ENCODE measurements around the gene WDR70.
"Not testable (repeated sequence)": the region's sequence is repeated elsewhere in the genome, so short reads cannot be mapped to it uniquely, and the experiment has no call there.

Gene WDR70

DNA sequence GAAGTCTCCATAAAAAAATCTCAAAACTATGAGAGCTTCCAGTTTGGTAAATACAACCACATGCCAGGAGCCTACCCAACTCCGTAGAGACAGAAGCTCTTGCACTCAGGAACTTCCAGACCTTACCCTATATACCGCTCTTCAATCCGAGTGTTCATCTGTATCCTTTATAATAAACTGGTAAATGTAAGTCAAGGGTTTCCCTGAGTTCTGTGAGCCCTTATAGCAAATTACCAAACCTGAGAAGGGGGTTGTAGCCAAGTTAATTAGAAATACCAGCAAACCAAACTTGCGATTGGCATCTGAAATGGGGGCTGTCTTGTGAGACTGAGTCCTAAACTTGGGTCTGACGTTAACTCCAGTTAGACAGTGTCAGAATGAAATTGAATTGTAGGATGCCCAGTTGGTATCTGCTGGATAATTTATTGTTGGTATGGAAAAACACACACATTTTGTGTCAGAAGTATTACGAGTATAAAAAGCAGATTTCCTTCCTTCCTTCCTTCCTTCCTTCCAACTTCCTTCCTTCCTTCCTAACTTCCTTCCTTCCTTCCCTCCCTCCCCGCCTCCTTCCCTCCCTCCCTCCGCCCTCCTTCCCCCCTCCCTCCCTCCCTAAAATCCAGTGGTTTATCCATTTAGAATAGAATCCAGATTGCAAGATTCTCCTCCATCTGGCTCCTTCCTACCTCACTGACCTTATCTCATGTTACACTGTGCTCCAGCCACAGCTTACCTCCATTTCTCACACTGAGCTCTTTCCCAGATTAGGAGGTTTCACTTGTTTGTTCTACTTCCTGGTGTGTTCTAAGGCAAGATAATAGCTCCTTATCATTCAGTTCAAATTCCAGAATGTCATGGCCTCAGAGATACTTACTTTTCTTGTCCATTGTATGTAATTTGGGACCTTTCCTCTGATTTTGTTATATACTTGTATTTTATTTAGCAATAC is 196.7 kb downstream of the WDR70 start:
- H2BK5ac ChIP-seq (ENCODE audit: low read length) = no peak overlapping the region
- no peaks in the 10 kb centered on the region for H3K36me3 ChIP-seq (ENCODE audit: control insufficient read depth, insufficient read depth, low read length)
- H3K4me2 ChIP-seq (ENCODE audit: low read length) = no peak overlapping the region
- H3K9ac ChIP-seq (ENCODE audit: low read length) = no peak overlapping the region
- H3K4ac ChIP-seq (ENCODE audit: low read depth, low read length) = no peak overlapping the region
- H4K8ac ChIP-seq (ENCODE audit: low read depth, low read length) = no peak overlapping the region
- no peaks in the 10 kb centered on the region for H3K79me2 ChIP-seq (ENCODE audit: control insufficient read depth, insufficient read depth, low read length)
- H3K27me3 ChIP-seq (ENCODE audit: insufficient read depth, low read length, poor library complexity) = no peaks in the 10 kb centered on the region
- H3K79me1 ChIP-seq (ENCODE audit: low read length) = no peaks in the 10 kb centered on the region
- 100% methylated on average over 2 of the region's 8 CpGs for WGBS (ENCODE audit: extremely low coverage, insufficient coverage, low lambda C conversion rate)
- no peak overlapping the region for H2BK15ac ChIP-seq (replicated peaks; ENCODE audit: low read depth)
- H3K4me3 ChIP-seq (ENCODE audit: low read length) = no peak overlapping the region
- peaks cover 5% of the 10 kb centered on the region for H3K4me1 ChIP-seq (ENCODE audit: control insufficient read depth, low read depth, low read length)
- H3K18ac ChIP-seq (ENCODE audit: low read length) = peak overlapping the region; percentile 60
- H2AK5ac ChIP-seq (ENCODE audit: low read length) = no peak overlapping the region
- no peak overlapping the region for H4K5ac ChIP-seq (ENCODE audit: low read length)
- peak; percentile 95 for DNase-seq
- H3K23ac ChIP-seq (ENCODE audit: low read length) = no peak overlapping the region
- H3K56ac ChIP-seq (ENCODE audit: low read length) = no peak overlapping the region
- no peak overlapping the region for H2BK120ac ChIP-seq (ENCODE audit: low read depth, low read length)
- no peak overlapping the region for H3K27ac ChIP-seq (ENCODE audit: low read depth, low read length)

DNA sequence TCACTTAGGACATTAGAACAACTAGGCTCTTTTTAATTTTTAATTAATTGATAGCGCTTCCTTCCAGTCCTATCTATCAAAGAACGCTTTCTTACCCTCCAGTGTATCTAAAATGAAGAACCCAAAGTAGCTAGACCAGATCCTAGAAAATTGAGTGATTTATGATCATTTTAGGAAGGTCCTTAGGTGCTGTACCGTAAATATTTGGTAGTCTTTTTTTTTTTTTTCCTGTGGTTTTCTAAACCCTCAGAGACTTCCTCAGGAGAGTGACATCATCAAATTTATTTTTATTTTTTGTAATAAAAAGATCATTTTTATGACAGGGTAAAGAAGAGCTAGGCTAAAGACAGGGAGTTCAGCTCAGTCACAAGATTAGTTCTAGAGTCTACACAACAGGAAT is 197.4 kb downstream of the WDR70 start:
- H3K23ac ChIP-seq (ENCODE audit: low read length) = no peak overlapping the region
- H3K4me3 ChIP-seq (ENCODE audit: low read length) = no peak overlapping the region
- H3K36me3 ChIP-seq (ENCODE audit: control insufficient read depth, insufficient read depth, low read length) = no peaks in the 10 kb centered on the region
- H2BK15ac ChIP-seq (replicated peaks; ENCODE audit: low read depth) = no peak overlapping the region
- peaks cover 5% of the 10 kb centered on the region for H3K4me1 ChIP-seq (ENCODE audit: control insufficient read depth, low read depth, low read length)
- H3K9ac ChIP-seq (ENCODE audit: low read length) = no peak overlapping the region
- no peak overlapping the region for H3K4ac ChIP-seq (ENCODE audit: low read depth, low read length)
- H3K18ac ChIP-seq (ENCODE audit: low read length) = no peak overlapping the region
- H3K56ac ChIP-seq (ENCODE audit: low read length) = no peak overlapping the region
- no peaks in the 10 kb centered on the region for H3K27me3 ChIP-seq (ENCODE audit: insufficient read depth, low read length, poor library complexity)
- no peaks in the 10 kb centered on the region for H3K79me1 ChIP-seq (ENCODE audit: low read length)
- H3K79me2 ChIP-seq (ENCODE audit: control insufficient read depth, insufficient read depth, low read length) = no peaks in the 10 kb centered on the region
- H2BK5ac ChIP-seq (ENCODE audit: low read length) = no peak overlapping the region
- WGBS (ENCODE audit: extremely low coverage, insufficient coverage, low lambda C conversion rate) = no CpG with 5 or more reads among the region's 3 CpGs
- H4K5ac ChIP-seq (ENCODE audit: low read length) = no peak overlapping the region
- no peak overlapping the region for H2AK5ac ChIP-seq (ENCODE audit: low read length)
- DNase-seq = no peak
- no peak overlapping the region for H2BK120ac ChIP-seq (ENCODE audit: low read depth, low read length)
- H3K27ac ChIP-seq (ENCODE audit: low read depth, low read length) = no peak overlapping the region
- H3K4me2 ChIP-seq (ENCODE audit: low read length) = no peak overlapping the region
- H4K8ac ChIP-seq (ENCODE audit: low read depth, low read length) = no peak overlapping the region

DNA sequence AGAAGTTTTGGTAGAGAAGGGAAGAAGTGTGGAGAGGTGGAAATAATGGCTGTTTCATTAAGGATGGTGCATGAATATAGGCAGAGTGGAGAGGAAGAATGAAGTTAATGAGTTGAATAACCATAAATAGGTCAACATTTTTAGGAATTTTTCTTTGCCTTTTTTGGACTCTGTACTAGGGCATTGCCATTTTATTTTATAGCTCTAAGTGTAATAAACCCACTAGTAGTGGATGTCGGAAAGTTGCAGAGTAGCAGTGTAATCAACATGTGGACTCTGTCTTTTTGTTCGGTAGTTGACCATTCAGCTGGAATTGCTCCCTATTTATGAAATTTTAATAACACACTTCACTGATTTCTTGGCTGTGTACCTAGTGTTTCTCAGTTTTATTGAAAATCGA is 199.1 kb downstream of the WDR70 start:
- no peak overlapping the region for H3K56ac ChIP-seq (ENCODE audit: low read length)
- H2BK15ac ChIP-seq (replicated peaks; ENCODE audit: low read depth) = no peak overlapping the region
- H2AK5ac ChIP-seq (ENCODE audit: low read length) = no peak overlapping the region
- H3K4me3 ChIP-seq (ENCODE audit: low read length) = no peak overlapping the region
- no peak overlapping the region for H3K9ac ChIP-seq (ENCODE audit: low read length)
- no peaks in the 10 kb centered on the region for H3K36me3 ChIP-seq (ENCODE audit: control insufficient read depth, insufficient read depth, low read length)
- no peaks in the 10 kb centered on the region for H3K79me1 ChIP-seq (ENCODE audit: low read length)
- no peak overlapping the region for H3K23ac ChIP-seq (ENCODE audit: low read length)
- WGBS (ENCODE audit: extremely low coverage, insufficient coverage, low lambda C conversion rate) = no CpG with 5 or more reads among the region's 3 CpGs
- H4K5ac ChIP-seq (ENCODE audit: low read length) = no peak overlapping the region
- H3K4ac ChIP-seq (ENCODE audit: low read depth, low read length) = no peak overlapping the region
- H3K27me3 ChIP-seq (ENCODE audit: insufficient read depth, low read length, poor library complexity) = no peaks in the 10 kb centered on the region
- no peaks in the 10 kb centered on the region for H3K79me2 ChIP-seq (ENCODE audit: control insufficient read depth, insufficient read depth, low read length)
- H2BK120ac ChIP-seq (ENCODE audit: low read depth, low read length) = no peak overlapping the region
- no peak overlapping the region for H3K27ac ChIP-seq (ENCODE audit: low read depth, low read length)
- no peak overlapping the region for H2BK5ac ChIP-seq (ENCODE audit: low read length)
- H3K18ac ChIP-seq (ENCODE audit: low read length) = no peak overlapping the region
- H3K4me2 ChIP-seq (ENCODE audit: low read length) = no peak overlapping the region
- no peak overlapping the region for H4K8ac ChIP-seq (ENCODE audit: low read depth, low read length)
- no peak for DNase-seq
- H3K4me1 ChIP-seq (ENCODE audit: control insufficient read depth, low read depth, low read length) = peaks cover 5% of the 10 kb centered on the region

DNA sequence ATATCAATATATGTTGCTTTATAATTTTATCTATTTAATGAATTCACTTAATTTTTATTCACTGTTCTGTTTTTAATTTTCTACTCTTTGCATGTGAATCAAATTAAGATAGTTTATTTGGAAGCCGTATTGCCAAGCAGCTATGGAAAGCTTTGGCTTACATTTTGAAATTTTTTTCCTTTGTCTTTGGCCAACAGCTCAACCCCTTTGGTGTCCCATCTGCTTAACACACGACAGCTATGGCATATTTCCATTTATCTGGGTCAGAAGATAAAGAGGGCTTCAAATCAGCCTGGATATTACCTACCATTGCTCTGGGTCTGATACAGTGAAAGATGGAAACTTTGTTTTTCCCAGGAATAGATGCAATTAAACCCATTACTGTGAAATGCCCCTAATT is 201.0 kb downstream of the WDR70 start:
- Histone ChIP-seq H3K79me1 (ENCODE audit: low read length) (no peaks in the 10 kb centered on the region), H3K18ac (ENCODE audit: low read length) (no peak overlapping the region), H3K4me1 (ENCODE audit: control insufficient read depth, low read depth, low read length) (peaks cover 5% of the 10 kb centered on the region), H3K9ac (ENCODE audit: low read length) (no peak overlapping the region), H3K79me2 (ENCODE audit: control insufficient read depth, insufficient read depth, low read length) (no peaks in the 10 kb centered on the region), H2BK5ac (ENCODE audit: low read length) (no peak overlapping the region), H3K4me2 (ENCODE audit: low read length) (no peak overlapping the region), H3K27me3 (ENCODE audit: insufficient read depth, low read length, poor library complexity) (no peaks in the 10 kb centered on the region), H3K4ac (ENCODE audit: low read depth, low read length) (no peak overlapping the region), H2BK15ac (replicated peaks; ENCODE audit: low read depth) (no peak overlapping the region), H3K4me3 (ENCODE audit: low read length) (no peak overlapping the region), H3K36me3 (ENCODE audit: control insufficient read depth, insufficient read depth, low read length) (no peaks in the 10 kb centered on the region), H2BK120ac (ENCODE audit: low read depth, low read length) (no peak overlapping the region), H3K27ac (ENCODE audit: low read depth, low read length) (no peak overlapping the region), H3K56ac (ENCODE audit: low read length) (no peak overlapping the region), H2AK5ac (ENCODE audit: low read length) (no peak overlapping the region), H4K8ac (ENCODE audit: low read depth, low read length) (no peak overlapping the region), H3K23ac (ENCODE audit: low read length) (no peak overlapping the region), H4K5ac (ENCODE audit: low read length) (no peak overlapping the region)
- DNase-seq = no peak
- WGBS (ENCODE audit: extremely low coverage, insufficient coverage, low lambda C conversion rate) = no CpG with 5 or more reads among the region's 2 CpGs

DNA sequence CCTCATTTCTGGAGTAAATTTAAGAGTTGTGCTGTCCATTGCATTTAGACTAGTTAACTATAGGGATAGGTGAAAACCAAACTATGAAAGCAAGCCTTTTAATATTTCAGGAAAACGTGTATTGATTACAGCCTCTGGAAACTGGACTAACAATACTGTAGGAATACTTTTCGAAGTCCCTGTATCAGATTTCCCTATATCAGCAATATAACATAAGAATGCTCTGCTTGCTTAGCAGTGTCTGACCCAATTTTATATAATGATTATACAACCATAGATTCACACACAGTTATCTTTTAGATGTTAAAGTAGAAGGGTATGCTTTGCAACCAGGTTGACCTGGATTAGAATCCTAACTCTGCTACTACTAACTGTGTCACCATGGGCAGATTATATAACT is 203.1 kb downstream of the WDR70 start:
- Histone ChIP-seq H3K36me3 (ENCODE audit: control insufficient read depth, insufficient read depth, low read length) (no peaks in the 10 kb centered on the region), H3K4ac (ENCODE audit: low read depth, low read length) (no peak overlapping the region), H3K27ac (ENCODE audit: low read depth, low read length) (no peak overlapping the region), H4K5ac (ENCODE audit: low read length) (no peak overlapping the region), H3K27me3 (ENCODE audit: insufficient read depth, low read length, poor library complexity) (no peaks in the 10 kb centered on the region), H3K79me1 (ENCODE audit: low read length) (no peaks in the 10 kb centered on the region), H3K9ac (ENCODE audit: low read length) (no peak overlapping the region), H3K4me3 (ENCODE audit: low read length) (no peak overlapping the region), H3K23ac (ENCODE audit: low read length) (no peak overlapping the region), H2BK120ac (ENCODE audit: low read depth, low read length) (no peak overlapping the region), H3K79me2 (ENCODE audit: control insufficient read depth, insufficient read depth, low read length) (no peaks in the 10 kb centered on the region), H2BK5ac (ENCODE audit: low read length) (no peak overlapping the region), H2AK5ac (ENCODE audit: low read length) (no peak overlapping the region), H3K18ac (ENCODE audit: low read length) (no peak overlapping the region), H3K56ac (ENCODE audit: low read length) (no peak overlapping the region), H3K4me2 (ENCODE audit: low read length) (no peak overlapping the region), H4K8ac (ENCODE audit: low read depth, low read length) (no peak overlapping the region), H3K4me1 (ENCODE audit: control insufficient read depth, low read depth, low read length) (no peaks in the 10 kb centered on the region), H2BK15ac (replicated peaks; ENCODE audit: low read depth) (no peak overlapping the region)
- WGBS (ENCODE audit: extremely low coverage, insufficient coverage, low lambda C conversion rate) = no CpG with 5 or more reads among the region's 2 CpGs
- DNase-seq = no peak

DNA sequence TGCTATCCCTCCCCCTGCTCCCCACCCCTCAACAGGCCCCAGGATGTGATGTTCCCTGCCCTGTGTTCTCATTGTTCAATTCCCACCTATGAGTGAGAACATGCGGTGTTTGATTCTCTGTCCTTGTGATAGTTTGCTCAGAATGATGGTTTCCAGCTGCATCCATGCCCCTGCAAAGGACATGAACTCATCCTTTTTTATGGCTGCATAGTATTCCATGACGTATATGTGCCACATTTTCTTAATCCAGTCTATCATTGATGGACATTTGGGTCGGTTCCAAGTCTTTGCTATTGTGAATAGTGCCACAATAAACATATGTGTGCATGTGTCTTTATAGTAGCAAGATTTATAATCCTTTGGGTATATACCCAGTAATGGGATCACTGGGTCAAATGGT is 214.2 kb downstream of the WDR70 start:
- not testable (repeated sequence) for H3K9ac ChIP-seq (ENCODE audit: low read length); H3K79me2 ChIP-seq (ENCODE audit: control insufficient read depth, insufficient read depth, low read length); H3K23ac ChIP-seq (ENCODE audit: low read length); H3K4me1 ChIP-seq (ENCODE audit: control insufficient read depth, low read depth, low read length); H3K36me3 ChIP-seq (ENCODE audit: control insufficient read depth, insufficient read depth, low read length); H3K27ac ChIP-seq (ENCODE audit: low read depth, low read length); H2BK5ac ChIP-seq (ENCODE audit: low read length); DNase-seq; H2AK5ac ChIP-seq (ENCODE audit: low read length); H3K27me3 ChIP-seq (ENCODE audit: insufficient read depth, low read length, poor library complexity); H2BK15ac ChIP-seq (replicated peaks; ENCODE audit: low read depth); H3K4ac ChIP-seq (ENCODE audit: low read depth, low read length); H2BK120ac ChIP-seq (ENCODE audit: low read depth, low read length); H4K8ac ChIP-seq (ENCODE audit: low read depth, low read length); H4K5ac ChIP-seq (ENCODE audit: low read length); H3K79me1 ChIP-seq (ENCODE audit: low read length); H3K56ac ChIP-seq (ENCODE audit: low read length); H3K18ac ChIP-seq (ENCODE audit: low read length); H3K4me3 ChIP-seq (ENCODE audit: low read length); H3K4me2 ChIP-seq (ENCODE audit: low read length)
- no CpG with 5 or more reads among the region's 3 CpGs for WGBS (ENCODE audit: extremely low coverage, insufficient coverage, low lambda C conversion rate)
